OCI-LY3 (cell line): Measurements from ENCODE around the gene RRAD.

Experiments
- H2AFZ ChIP-seq: fragments of 200-600, 300-600 bp; shearing (Covaris generic); 2 replicates; pipeline ENCODE4 v1.6.0; 2014; ENCODE audit warnings: antibody characterized with exemption, low read depth, low read length
- H3K27ac ChIP-seq: fragments of 200-600, 300-600 bp; sonication (generic); 2 replicates; pipeline ENCODE4 v1.5.1; 2014; ENCODE audit warnings: mild to moderate bottlenecking, low read length, moderate library complexity, mixed read lengths
- H3K27me3 ChIP-seq: fragments of 200-600, 300-600 bp; sonication (generic); 2 replicates; pipeline ENCODE4 v1.6.1; 2014; ENCODE audit warnings: low read depth, low read length, mixed read lengths
- H3K36me3 ChIP-seq: fragments of 200-600, 300-600 bp; sonication (generic); replicated peaks from 2 replicates; pipeline ENCODE3; 2014; ENCODE audit warnings: low read depth, low read length, mixed read lengths
- H3K4me1 ChIP-seq: fragments of 300-600, 200-600 bp; sonication (generic); 2 replicates; pipeline ENCODE4 v1.6.1; 2014; ENCODE audit warnings: low read length, mixed read lengths
- H3K4me2 ChIP-seq: fragments of 200-600, 300-600 bp; sonication (generic); 2 replicates; pipeline ENCODE4 v1.6.1; 2014; ENCODE audit warnings: low read length, mixed read lengths
- H3K4me3 ChIP-seq: fragments of 300-600, 200-600 bp; sonication (generic); 2 replicates; pipeline ENCODE4 v1.5.1; 2014; ENCODE audit warnings: antibody characterized with exemption, mild to moderate bottlenecking, low read length, moderate library complexity
- H3K79me2 ChIP-seq: fragments of 300-600, 200-600 bp; shearing (Covaris generic); 2 replicates; pipeline ENCODE4 v1.6.1; 2014; ENCODE audit warnings: mild to moderate bottlenecking, low read length, mixed read lengths
- H3K9ac ChIP-seq: fragments of 300-600, 200-600 bp; shearing (Covaris generic); 2 replicates; pipeline ENCODE4 v1.6.0; 2014; ENCODE audit warnings: mild to moderate bottlenecking, low read length, moderate library complexity
- H3K9me3 ChIP-seq: fragments of 200-600, 300-600 bp; shearing (Covaris generic); 2 replicates; pipeline ENCODE4 v1.6.1; 2014; ENCODE audit warnings: low read length, mixed read lengths; ENCODE audit not compliant: insufficient read depth
- H4K20me1 ChIP-seq: fragments of 200-600, 300-600 bp; sonication (generic); 2 replicates; pipeline ENCODE4 v1.6.1; 2016; ENCODE audit warnings: low read length, mixed read lengths; ENCODE audit not compliant: insufficient read depth
- CTCF ChIP-seq: fragments of 200-600, 300-600 bp; sonication (generic); IDR thresholded peaks from 2 replicates; pipeline ENCODE4 v1.5.1; 2014; ENCODE audit warnings: antibody characterized with exemption, low read length, low read depth
- EZH2phosphoT487 ChIP-seq: fragments of 200-600 bp; shearing (Covaris generic); IDR thresholded peaks from 2 replicates; pipeline ENCODE4 v1.6.1; 2018; ENCODE audit warnings: antibody characterized with exemption, mixed run types, low read depth

RRAD gene

GRCh38 chr16:66888647-66889615 lies 36.4 kb downstream of the RRAD start:
- Histone ChIP-seq H3K4me3 (no peak overlapping the region), H3K4me1 (no peaks in the 10 kb centered on the region), H3K27ac (no peak overlapping the region), H3K9me3 (no peaks in the 10 kb centered on the region), H3K79me2 (no peaks in the 10 kb centered on the region; the same call in 1 of the 2 replicates), H3K4me2 (no peak overlapping the region), H4K20me1 (0 out of 2 replicates have a peak, but pooled peaks cover 7% of the 10 kb centered on the region), H3K36me3 (peaks cover 34% of the 10 kb centered on the region), H3K9ac (no peak overlapping the region), H3K27me3 (no peaks in the 10 kb centered on the region), H2AFZ (no peak overlapping the region)
- TF ChIP-seq CTCF: no peak
- TF ChIP-seq EZH2phosphoT487: no peak

- TF ChIP-seq CTCF (no peak), EZH2phosphoT487 (no peak)
- H3K79me2 ChIP-seq: peaks cover 7% of the 10 kb centered on the region
- H3K27me3 ChIP-seq: no peaks in the 10 kb centered on the region
- no peaks in the 10 kb centered on the region; the same call in 1 of the 2 replicates for H3K4me1 ChIP-seq
- H3K36me3 ChIP-seq: peaks cover 36% of the 10 kb centered on the region
- no peak overlapping the region for H3K4me2 ChIP-seq
- H3K27ac ChIP-seq: no peak overlapping the region
- H2AFZ ChIP-seq: no peak overlapping the region
- 0 out of 2 replicates have a peak, but pooled peaks cover 7% of the 10 kb centered on the region for H4K20me1 ChIP-seq
- no peak overlapping the region for H3K9ac ChIP-seq
- no peaks in the 10 kb centered on the region for H3K9me3 ChIP-seq
- H3K4me3 ChIP-seq: no peak overlapping the region
Observed at GRCh38 chr16:66886914-66887313, 38.4 kb downstream of the RRAD start.

GRCh38 chr16:66886321-66886720 lies 39.0 kb downstream of the RRAD start:
- H4K20me1 ChIP-seq: 0 out of 2 replicates have a peak, but pooled peaks cover 7% of the 10 kb centered on the region
- H3K27ac ChIP-seq: no peak overlapping the region
- no peaks in the 10 kb centered on the region for H3K27me3 ChIP-seq
- H3K4me1 ChIP-seq: peaks cover 5% of the 10 kb centered on the region
- peaks cover 13% of the 10 kb centered on the region for H3K79me2 ChIP-seq
- H3K4me3 ChIP-seq: no peak overlapping the region
- TF ChIP-seq CTCF: no peak
- TF ChIP-seq EZH2phosphoT487: no peak
- H2AFZ ChIP-seq: no peak overlapping the region
- H3K36me3 ChIP-seq: peaks cover 36% of the 10 kb centered on the region
- no peaks in the 10 kb centered on the region for H3K9me3 ChIP-seq
- no peak overlapping the region for H3K9ac ChIP-seq
- H3K4me2 ChIP-seq: no peak overlapping the region

GRCh38 chr16:66885491-66885890 lies 39.8 kb downstream of the RRAD start:
- H3K4me1 ChIP-seq: peaks cover 5% of the 10 kb centered on the region
- H3K36me3 ChIP-seq: peaks cover 36% of the 10 kb centered on the region
- H3K4me3 ChIP-seq: no peak overlapping the region
- H3K79me2 ChIP-seq: peaks cover 21% of the 10 kb centered on the region
- no peaks in the 10 kb centered on the region for H3K27me3 ChIP-seq
- 0 out of 2 replicates have a peak, but pooled peaks cover 7% of the 10 kb centered on the region for H4K20me1 ChIP-seq
- no peak overlapping the region for H3K27ac ChIP-seq
- H3K9ac ChIP-seq: no peak overlapping the region
- no peak overlapping the region for H2AFZ ChIP-seq
- H3K4me2 ChIP-seq: no peak overlapping the region
- TF ChIP-seq CTCF (no peak), EZH2phosphoT487 (no peak)
- no peaks in the 10 kb centered on the region for H3K9me3 ChIP-seq
